Osteoblast (primary cell): ENCODE measurements around the gene TMEM204. TPM values are rescaled to one million over a fixed set of nuclear protein-coding genes. Genes with fewer than 3 reads are reported as not detected.

Experiments
- DNase-seq: peaks from one replicate; pipeline ENCODE4 v3.0.0; 2011; ENCODE audit warnings: low spot score, mixed read lengths; ENCODE audit not compliant: insufficient read length; ENCODE audit errors: missing footprints
- H2AFZ ChIP-seq: 2 replicates; pipeline ENCODE4 v1.6.0; 2011; ENCODE audit warnings: mild to moderate bottlenecking, low read length
- H3K27ac ChIP-seq: 2 replicates; pipeline ENCODE4 v1.5.1; 2011; ENCODE audit warnings: mild to moderate bottlenecking, low read depth, low read length, moderate library complexity
- H3K27me3 ChIP-seq: 2 replicates; pipeline ENCODE4 v1.6.0; 2012; ENCODE audit warnings: mild to moderate bottlenecking, control low read depth, inconsistent platforms, low read length, moderate library complexity; ENCODE audit not compliant: insufficient read depth
- H3K36me3 ChIP-seq: 2 replicates; pipeline ENCODE4 v1.5.1; 2011; ENCODE audit warnings: mild to moderate bottlenecking, low read length, control low read depth, moderate library complexity; ENCODE audit not compliant: insufficient read depth
- H3K4me1 ChIP-seq: 2 replicates; pipeline ENCODE4 v1.5.1; 2011; ENCODE audit warnings: mild to moderate bottlenecking, low read length, control low read depth, moderate library complexity; ENCODE audit not compliant: insufficient read depth
- H3K4me2 ChIP-seq: 2 replicates; pipeline ENCODE4 v1.6.0; 2011; ENCODE audit warnings: mild to moderate bottlenecking, low read length; ENCODE audit not compliant: insufficient read depth
- H3K4me3 ChIP-seq: fragments of 200-600 bp; sonication (generic); 3 replicates; pipeline ENCODE4 v1.5.1; 2012; ENCODE audit warnings: mild to moderate bottlenecking, low read length, inconsistent platforms; ENCODE audit not compliant: insufficient read depth
- H3K79me2 ChIP-seq: 2 replicates; pipeline ENCODE4 v1.6.0; 2012; ENCODE audit warnings: mild to moderate bottlenecking, low read length, control low read depth, inconsistent platforms; ENCODE audit not compliant: insufficient read depth
- H3K9me3 ChIP-seq: 2 replicates; pipeline ENCODE4 v1.5.1; 2011; ENCODE audit warnings: low read depth, low read length, control low read depth
- H4K20me1 ChIP-seq: 2 replicates; pipeline ENCODE4 v1.6.0; 2012; ENCODE audit warnings: mild to moderate bottlenecking, low read length, control low read depth; ENCODE audit not compliant: insufficient read depth
- CTCF ChIP-seq: IDR thresholded peaks from 2 replicates; pipeline ENCODE4 v1.5.1; 2011; ENCODE audit warnings: mild to moderate bottlenecking, low read depth, low read length, moderate library complexity; ENCODE audit errors: extremely low read depth
- total RNA-seq: library from RNA; depleted of rRNA; stranded (reverse); fragments of >200 nt; gene quantifications from 2 replicates; pipeline ENCODE4 v1.2.3, GENCODE V29; 2012

The TMEM204 gene
- total RNA-seq, 1 donor: 8.3 TPM

GRCh38 chr16:1524366-1524765, 9.1 kb upstream of the TMEM204 start:
- no peaks in the 10 kb centered on the region for H3K27me3 ChIP-seq
- H4K20me1 ChIP-seq: no peaks in the 10 kb centered on the region
- H3K4me3 ChIP-seq: no peak overlapping the region
- H3K9me3 ChIP-seq: no peaks in the 10 kb centered on the region
- H3K4me2 ChIP-seq: no peak overlapping the region
- no peak for TF ChIP-seq CTCF
- DNase-seq: no peak
- no peak overlapping the region for H3K27ac ChIP-seq
- no peaks in the 10 kb centered on the region for H3K4me1 ChIP-seq
- no peak overlapping the region for H2AFZ ChIP-seq
- H3K79me2 ChIP-seq: no peaks in the 10 kb centered on the region
- no peaks in the 10 kb centered on the region for H3K36me3 ChIP-seq

GRCh38 chr16:1525871-1526607, 7.4 kb upstream of the TMEM204 start:
- no peak for TF ChIP-seq CTCF

GRCh38 chr16:1526608-1527555, 6.6 kb upstream of the TMEM204 start:
- Histone ChIP-seq H2AFZ (no peak overlapping the region), H3K4me2 (no peak overlapping the region), H3K4me3 (no peak overlapping the region), H3K79me2 (no peaks in the 10 kb centered on the region), H3K27ac (no peak overlapping the region), H3K27me3 (no peaks in the 10 kb centered on the region), H3K9me3 (no peaks in the 10 kb centered on the region), H4K20me1 (no peaks in the 10 kb centered on the region), H3K4me1 (no peaks in the 10 kb centered on the region), H3K36me3 (no peaks in the 10 kb centered on the region)
- no peak for DNase-seq
- TF ChIP-seq CTCF: no peak

More at GRCh38 chr16:1525871-1526607, 7.4 kb upstream of the TMEM204 start:
- no peaks in the 10 kb centered on the region for H3K9me3 ChIP-seq
- no peaks in the 10 kb centered on the region for H3K27me3 ChIP-seq
- DNase-seq: no peak
- H3K4me3 ChIP-seq: no peak overlapping the region
- no peaks in the 10 kb centered on the region for H3K4me1 ChIP-seq
- no peaks in the 10 kb centered on the region for H4K20me1 ChIP-seq
- H3K79me2 ChIP-seq: no peaks in the 10 kb centered on the region
- no peak overlapping the region for H3K27ac ChIP-seq
- H2AFZ ChIP-seq: no peak overlapping the region
- no peaks in the 10 kb centered on the region for H3K36me3 ChIP-seq
- no peak overlapping the region for H3K4me2 ChIP-seq
